ENCODE measurements around the gene BLVRA. TPM values are rescaled to one million over a fixed set of nuclear protein-coding genes. Genes with fewer than 3 reads are reported as not detected.
"Not testable (repeated sequence)": the region's sequence is repeated elsewhere in the genome, so short reads cannot be mapped to it uniquely, and the experiment has no call there.

The BLVRA gene
- polyA plus RNA-seq, 3 donors, result 49.7 to 56.2 (median 50.6) TPM

DNA sequence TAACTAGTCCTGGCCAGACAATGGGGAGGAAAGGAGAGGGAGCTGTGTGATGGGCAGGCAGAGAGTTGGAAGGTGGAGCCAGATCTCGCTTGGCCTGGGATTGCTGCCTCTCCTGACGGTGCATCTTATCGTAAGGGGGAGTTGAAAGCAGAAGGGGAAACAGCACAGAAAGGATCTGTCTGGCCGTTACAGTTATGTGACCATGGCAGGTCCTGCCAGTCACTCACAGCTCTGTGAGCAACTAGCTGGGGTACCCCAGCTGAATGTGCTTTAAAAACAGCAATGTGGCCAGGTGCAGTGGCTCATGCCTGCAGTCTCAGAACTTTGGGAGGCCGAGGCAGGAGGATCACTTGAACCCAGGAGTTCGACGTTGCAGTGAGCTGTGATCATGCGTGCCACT lies 8.1 kb downstream of the BLVRA start:
- DNase-seq, result no peak

DNA sequence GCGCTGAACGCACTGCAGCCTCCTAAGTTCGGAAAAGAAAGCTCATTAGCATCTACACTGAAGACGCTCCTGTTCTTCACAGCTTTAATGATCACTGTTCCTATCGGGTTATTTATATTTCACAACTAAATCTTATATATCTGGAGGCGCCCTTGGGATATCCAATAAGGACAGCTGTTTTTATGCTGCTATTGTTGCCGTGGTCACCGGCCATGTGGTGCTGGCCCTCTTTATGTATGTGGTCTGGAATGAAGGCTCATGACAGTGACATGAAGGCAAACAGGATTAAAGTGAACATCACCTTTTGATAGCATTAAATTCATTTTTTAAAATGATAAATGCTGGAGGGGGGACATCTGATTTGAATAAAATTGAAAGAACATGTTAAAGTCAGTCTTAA lies 8.8 kb downstream of the BLVRA start:
- DNase-seq, result no peak

DNA sequence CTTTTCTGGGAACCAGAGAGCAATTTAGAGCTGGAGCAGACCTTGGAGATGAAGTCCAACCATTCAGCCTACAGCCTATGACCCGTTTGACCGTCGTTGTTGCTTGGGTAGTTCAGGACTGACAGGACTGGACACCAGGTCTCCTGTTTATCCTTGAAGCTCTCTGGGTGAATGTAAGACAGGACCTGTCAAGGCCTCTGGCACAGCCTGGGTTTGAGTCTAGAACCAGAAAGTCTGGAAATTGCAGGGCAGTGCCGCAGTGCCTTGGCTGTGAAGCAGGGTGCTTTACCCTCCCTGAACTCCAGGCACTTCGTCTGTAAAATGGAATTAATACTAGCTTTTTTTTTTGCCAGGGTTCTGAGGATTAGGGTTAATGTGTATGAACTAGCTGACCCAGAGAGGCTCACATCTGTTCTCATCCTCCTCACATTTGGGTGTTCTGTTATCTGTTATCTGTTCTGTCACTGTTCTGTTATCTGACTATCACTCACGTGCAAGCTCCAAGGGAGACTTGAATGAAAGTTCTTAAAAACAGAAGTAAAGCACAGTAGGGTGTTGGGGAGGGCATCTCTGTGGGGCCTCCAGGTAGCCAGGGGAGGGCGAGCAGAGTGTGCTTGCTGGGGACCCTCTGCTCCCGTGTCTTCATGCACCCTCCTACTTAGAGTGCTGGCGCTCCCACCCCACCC lies 9.9 kb downstream of the BLVRA start:
- DNase-seq, result no peak

DNA sequence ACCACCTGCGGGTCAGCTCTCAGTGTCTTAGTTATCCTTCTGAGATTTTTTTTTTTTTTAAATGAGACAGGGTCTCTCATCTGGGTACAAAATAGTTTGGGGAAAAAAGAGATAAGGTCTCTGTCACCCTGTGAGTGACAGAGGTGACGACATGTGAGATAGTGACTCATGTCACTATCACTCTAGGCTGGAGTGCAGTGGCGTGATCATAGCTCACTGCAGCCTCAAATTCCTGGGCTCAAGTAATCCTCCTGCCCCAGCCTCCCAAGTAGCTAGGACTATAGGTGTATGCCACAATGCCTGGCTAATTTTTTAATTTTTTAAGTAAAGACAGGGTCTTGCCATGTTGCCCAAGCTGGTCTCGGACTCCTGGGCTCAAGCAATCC lies 10.4 kb downstream of the BLVRA start:
- DNase-seq, result no peak

DNA sequence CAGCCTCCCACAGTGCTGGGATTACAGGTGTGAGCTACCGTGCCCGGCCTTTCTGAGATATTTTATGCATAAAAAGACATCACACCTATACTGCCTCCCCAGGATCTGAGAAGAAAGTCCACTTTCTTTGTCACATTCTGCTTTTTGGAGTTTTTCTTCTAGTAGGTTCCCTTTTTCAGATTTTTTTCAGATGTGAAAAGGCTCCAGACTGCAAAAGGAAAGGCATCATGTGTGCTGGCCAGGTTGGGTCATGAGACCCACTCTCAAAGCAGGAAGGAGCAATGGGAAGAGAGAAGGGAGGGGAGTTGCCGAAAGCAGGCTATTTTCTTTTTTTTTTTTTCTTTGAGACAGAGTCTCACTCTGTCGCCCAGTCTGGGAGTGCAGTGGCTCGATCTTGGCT lies 10.8 kb downstream of the BLVRA start:
- DNase-seq, result no peak

DNA sequence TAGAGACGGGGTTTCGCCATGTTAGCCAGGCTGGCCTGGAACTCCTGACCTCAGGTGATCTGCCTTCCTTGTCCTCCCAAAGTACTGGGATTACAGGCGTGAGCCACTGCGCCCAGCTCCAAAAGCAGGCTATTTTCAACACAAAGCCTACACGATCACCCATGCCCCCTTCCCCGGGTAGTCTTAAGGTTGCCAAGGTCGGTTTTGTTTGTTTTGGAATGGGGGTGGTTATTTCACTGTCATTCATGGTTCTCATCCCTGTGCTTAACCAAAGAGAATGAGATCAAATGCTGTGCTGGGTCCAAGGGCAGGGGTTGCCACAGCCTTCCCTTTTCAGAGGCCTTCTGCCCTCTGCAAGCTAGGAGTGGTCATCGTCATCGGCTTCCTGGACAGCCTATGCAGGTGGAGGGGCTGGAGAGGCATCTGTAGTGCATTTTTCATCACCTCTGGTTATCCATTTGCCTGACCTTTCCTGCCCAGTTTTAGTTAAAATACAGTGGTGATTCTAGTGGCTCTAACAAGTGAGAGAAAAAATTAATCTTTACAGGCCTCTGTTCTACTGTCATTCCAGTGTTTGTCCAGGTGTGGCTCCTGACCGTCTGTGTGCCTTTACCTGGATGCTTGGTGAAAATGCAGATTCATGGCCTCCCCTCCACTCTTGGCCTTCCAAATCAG lies 11.4 kb downstream of the BLVRA start:
- no peak for DNase-seq

DNA sequence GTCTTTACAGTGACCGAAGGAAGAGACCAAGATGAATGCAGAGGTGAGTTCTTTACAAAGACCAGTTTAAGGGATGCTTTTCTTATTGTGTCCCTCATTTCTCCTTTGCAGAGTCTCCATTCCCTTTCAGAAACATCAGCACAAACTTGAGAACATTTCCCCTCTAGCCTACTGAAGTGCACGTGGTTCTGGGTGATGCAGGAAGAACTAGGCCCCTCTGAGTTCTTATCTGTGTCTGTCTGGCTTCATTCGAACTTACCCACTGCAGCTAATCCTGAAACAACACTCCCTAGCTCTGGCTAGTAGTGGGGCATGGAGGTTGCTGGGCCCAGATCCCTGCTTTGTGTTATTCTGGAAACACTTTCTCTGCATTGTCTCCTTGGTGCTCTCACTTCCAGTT lies 12.6 kb downstream of the BLVRA start:
- DNase-seq, result no peak

DNA sequence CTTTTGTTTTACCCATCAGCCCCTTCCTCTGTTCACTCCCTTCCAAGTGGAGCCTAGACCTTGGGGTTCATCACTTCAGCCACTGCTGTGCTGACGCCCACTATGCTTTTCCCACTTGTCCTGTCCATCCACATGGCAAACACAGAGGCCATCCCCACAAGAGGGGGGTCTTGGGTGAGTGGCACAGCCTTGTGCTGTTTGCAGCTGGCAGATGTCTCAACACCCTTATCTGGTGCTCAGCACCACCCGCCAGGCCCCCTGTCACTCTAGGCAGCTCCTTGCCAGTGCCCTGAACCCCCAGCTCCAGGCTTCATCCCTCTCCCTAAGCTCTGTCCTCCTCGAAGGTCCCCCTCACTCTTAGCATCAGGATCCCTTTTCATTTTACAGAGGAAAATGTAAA lies 13.1 kb downstream of the BLVRA start:
- no peak for DNase-seq

DNA sequence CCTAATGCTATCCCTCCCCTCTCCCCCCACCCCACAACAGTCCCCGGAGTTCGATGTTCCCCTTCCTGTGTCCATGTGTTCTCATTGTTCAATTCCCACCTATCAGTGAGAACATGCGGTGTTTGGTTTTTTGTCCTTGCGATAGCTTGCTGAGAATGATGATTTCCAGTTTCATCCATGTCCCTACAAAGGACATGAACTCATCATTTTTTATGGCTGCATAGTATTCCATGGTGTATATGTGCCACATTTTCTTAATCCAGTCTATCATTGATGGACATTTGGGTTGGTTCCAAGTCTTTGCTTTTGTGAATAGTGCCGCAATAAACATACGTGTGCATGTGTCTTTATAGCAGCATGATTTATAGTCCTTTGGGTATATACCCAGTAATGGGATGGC lies 14.8 kb downstream of the BLVRA start:
- DNase-seq, result not testable (repeated sequence)

DNA sequence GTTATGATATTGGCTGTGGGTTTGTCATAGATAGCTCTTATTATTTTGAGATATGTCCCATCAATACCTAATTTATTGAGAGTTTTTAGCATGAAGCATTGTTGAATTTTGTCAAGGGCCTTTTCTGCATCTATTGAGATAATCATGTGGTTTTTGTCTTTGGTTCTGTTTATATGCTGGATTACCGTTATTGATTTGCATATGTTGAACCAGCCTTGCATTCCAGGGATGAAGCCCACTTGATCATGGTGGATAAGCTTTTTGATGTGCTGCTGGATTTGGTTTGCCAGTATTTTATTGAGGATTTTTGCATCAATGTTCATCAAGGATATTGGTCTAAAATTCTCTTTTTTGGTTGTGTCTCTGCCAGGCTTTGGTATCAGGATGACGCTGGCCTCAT lies 16.8 kb downstream of the BLVRA start:
- not testable (repeated sequence) for DNase-seq

DNA sequence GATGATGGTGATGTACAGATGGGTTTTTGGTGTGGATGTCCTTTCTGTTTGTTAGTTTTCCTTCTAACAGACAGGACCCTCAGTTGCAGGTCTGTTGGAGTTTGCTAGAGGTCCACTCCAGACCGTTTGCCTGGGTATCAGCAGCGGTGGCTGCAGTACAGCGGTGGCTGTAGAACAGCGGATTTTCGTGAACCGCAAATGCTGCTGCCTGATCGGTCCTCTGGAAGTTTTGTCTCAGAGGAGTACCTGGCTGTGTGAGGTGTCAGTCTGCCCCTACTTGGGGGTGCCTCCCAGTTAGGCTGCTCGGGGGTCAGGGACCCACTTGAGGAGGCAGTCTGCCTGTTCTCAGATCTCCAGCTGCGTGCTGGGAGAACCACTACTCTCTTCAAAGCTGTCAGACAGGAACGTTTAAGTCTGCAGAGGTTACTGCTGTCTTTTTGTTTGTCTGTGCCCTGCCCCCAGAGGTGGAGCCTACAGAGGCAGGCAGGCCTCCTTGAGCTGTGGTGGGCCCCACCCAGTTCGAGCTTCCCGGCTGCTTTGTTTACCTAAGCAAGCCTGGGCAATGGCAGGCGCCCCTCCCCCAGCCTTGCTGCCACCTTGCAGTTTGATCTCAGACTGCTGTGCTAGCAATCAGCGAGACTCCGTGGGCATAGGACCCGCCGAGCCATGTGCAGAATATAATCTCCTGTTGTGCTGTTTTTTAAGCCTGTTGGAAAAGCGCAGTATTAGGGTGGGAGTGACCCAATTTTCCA lies 20.0 kb downstream of the BLVRA start:
- not testable (repeated sequence) for DNase-seq

DNA sequence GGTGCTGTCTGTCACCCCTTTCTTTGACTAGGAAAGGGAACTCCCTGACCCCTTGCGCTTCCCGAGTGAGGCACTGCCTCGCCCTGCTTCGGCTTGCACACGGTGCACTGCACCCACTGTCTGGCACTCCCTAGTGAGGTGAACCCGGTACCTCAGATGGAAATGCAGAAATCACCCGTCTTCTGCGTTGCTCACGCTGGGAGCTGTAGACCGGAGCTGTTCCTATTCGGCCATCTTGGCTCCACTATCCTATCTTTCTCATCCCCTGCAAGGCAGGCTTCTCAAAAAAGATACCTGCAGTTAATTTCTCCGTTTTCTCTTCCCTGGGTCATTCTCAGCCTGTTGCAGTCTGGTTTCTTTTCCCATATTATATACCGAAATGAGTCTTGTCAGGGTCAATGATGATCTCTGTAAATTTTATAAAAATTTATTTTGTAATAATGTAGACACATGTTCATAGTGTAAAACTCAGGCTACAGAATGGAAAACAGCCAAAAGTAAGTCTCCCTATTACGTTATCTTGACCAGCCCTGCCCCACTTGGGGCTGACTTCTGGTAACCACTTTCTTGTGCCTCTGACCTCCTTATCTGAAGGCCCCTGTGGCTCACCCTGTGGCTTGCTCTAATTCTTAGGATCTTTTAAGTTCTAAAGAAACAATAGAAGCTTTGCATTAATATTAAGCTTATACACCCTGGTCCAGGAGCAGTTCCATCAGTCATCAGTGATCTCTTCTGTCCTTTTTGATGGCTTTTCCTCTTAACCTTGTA lies 20.7 kb downstream of the BLVRA start:
- no peak for DNase-seq

DNA sequence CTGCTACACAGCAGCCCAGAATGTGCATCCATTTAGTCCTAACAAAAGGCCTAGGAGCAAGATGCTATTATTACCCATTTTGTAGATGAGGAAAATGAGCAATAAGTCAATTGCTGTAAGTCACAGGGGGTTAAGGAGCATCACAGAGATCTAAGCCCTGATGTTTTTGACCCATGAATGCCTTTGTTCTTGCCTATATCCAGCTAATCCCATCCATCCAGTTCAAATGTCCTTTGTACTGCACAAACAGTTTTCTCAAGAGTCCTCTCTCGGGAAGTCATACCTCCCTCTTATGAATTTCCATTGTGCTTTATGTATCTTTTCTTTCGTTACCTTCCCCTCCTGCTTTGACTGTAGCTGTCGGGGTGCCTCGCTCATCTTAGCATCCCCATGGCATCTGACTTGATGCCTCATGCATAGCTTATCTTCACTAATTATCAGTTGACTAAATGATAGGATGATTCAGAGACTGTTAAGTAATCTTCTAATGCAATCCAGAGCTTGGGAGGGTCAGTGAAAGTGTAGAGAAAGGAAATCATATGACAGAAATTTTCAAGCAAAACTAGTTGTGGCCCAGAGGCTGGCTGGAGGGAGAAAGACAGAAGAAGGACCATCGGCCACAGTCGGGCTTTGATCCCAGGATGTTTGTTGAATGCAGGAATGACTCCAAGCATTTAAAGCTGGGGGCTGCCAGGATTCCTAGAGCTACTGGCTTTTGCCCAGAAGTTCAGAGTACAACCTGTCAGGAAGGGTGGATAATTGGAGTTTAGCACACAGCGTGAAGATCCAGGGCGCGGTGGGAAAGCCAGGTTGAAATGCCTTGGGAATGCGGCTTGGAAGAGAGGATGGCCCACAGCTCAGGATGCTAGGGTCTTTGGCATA lies 23.5 kb downstream of the BLVRA start:
- no peak for DNase-seq

DNA sequence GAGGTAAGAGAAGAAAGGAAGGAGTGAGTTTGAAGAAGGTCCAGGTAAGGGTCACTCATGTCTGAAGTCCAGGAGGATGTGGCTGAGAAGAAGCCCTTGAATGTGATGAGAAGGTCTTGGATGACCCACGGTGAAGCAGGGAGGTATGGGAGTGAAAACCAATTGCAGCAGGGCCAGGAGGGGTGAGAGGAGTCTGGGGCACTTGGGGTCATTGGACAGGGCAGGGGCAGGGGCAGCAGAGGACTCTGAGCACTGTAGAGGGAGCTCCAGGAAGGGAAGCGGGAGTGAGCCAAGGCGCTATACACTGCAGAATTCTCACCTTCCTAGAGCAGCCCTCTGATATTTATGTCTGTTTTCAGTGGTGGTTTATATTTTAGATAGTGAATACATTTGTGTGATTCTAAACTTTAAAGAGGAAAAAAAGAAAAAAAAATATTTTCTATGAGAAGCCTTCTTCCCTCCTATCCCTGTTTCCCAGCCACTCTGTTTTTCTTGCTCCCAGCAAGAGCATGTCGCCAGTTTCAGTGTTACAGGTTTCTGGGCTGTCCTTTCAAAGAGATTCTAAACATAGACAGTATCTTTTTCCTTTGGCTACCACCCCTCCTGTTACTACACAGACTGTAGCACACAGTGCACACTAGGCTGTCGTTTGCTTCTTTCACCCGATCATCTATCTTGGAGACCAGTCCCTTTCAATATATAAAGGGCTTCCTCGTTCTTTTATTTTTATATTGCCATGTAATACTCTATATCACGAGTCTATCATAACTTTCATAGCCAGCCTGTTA lies 24.5 kb downstream of the BLVRA start:
- no peak for DNase-seq

DNA sequence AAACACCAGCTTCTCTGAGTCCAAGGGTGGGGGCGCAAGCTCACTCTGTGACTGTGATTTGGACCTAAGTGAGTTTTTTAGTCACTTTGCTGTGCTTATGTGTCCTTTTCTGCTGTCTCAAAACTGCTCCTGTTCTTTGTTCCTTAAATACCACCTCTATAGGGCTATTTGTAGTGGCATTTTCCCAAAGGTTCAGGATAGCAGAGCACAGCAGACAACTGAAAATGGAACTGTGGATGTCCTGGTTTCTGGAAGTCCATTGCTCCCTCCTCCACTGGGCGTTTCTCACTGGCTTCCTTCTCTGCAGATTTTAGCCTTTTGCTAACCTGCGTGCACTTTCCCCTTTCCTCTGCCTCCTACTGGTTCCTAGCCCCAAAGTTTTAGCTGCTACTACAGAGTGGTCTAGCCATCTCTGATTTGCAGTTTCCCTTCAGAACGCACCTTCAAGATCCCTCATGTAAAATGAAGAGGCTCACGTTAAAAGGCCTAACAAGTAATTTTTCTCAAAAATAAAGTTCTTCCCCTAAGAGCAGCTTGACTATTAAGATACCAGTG lies 25.6 kb downstream of the BLVRA start:
- DNase-seq, result no peak

DNA sequence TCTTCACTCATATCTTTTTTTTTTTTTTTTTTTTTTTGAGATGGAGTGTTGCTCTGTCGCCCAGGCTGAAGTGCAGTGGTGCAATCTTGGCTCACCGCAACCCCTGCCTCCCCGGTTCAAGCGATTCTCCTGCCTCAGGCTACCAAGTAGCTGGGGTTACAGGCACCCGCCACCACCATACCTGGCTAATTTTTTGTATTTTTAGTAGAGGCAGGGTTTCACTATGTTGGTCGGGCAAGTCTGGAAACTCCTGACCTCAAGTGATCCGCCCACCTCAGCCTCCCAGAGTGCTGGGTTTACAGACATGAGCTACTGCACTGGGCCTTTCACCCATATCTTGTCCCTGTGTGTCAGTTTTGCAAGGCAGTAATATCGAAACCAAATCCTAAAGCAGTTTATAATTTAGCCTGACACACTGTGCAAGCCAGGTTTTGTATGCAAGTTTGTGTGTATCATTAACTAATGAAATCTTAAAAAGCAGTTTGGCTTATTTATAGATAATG lies 26.2 kb downstream of the BLVRA start:
- DNase-seq, result not testable (repeated sequence)

DNA sequence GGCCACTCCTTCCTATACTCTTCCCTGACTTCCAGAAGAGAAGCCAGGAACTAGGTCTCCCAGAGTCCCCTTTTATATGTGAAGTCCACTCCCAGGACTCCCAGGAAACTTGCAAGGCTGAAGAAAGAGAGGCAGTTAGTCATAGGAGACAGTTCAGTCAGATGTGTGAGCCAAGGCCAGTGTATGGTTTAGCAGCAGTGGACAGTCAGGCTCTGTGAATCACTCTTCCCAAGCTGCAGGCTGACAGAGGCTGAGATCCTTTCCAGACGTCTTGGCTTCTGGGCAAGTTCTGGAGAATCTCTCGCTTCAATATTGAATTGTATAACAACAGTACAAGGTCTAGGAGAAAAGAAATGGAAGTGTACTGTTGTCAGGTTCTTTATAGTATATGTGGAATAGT lies 26.9 kb downstream of the BLVRA start:
- DNase-seq, result no peak

DNA sequence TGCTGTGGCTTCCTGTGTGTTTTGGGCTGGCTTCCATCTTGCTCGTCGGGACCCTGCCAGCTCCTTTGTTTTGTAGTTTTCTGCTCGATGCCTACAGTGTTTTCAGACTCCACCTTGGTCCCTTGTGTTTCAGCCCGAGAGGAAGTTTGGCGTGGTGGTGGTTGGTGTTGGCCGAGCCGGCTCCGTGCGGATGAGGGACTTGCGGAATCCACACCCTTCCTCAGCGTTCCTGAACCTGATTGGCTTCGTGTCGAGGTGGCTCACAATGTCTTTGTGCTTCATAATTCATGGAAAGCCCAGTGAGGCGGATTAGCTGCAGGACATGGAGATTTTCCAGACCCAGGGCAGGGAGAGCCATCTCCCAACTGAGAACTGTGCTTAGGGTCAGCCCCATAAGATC lies 29.3 kb downstream of the BLVRA start:
- no peak for DNase-seq

DNA sequence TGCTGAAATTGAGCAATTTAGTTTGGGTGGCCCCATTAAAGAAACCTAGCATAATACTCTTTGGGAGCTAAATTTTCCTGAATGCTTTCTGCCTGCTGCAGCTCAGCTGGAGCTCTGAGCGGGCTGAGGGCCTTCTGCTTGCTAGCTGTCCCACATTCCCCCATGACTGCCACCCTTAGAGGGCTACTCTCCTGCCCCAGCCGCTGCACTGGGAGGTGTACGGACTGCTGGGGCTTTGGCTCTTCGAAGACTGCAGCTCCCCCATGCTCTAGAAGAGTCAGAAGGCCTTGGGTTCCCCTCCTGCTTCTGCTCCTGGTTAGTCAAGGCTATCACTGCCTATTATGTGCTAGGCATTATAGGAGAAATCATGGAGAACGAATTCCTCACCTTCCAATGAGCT lies 31.5 kb downstream of the BLVRA start:
- no peak for DNase-seq

DNA sequence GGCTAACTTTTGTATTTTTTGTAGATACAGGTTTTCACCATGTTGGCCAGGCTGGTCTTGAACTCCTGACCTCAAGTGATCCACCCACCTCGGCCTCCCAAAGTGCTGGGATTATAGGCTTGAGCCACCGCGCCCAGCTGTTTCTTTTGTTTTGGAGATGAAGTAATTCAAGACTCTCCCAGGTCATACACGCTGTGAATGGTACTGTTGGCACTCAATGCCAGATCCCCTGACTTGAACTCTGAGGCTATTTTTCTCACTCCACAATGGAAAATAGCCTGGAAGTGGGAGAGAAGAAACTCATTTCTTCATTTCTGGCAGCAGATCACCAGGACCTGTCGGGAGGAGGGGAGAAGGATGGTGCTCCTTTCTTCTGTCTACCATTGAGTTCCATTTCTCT lies 32.4 kb downstream of the BLVRA start:
- no peak for DNase-seq
